ENCODE measurements around the gene DUSP15.

DNA sequence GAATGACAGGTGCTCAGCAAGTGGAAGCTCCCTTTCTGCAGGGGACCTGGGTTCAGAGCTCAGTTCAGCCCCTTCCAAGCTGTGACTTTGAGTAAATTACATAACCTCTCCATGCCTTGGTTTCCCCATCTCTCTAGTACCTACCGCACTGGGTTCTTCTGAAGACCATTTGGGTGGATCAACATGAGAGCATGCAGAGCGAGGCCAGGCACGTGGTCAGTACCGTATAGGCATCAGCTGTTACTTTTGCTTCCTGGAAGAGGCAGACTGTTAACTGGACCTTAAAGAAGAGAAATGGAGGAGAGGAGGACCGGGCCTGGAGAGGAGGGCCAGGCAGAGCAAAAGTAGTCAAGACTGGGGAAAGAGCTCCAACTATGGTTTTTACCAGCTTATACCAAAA is 52.9 kb downstream of the DUSP15 start:
- TF ChIP-seq, protein P1, sequence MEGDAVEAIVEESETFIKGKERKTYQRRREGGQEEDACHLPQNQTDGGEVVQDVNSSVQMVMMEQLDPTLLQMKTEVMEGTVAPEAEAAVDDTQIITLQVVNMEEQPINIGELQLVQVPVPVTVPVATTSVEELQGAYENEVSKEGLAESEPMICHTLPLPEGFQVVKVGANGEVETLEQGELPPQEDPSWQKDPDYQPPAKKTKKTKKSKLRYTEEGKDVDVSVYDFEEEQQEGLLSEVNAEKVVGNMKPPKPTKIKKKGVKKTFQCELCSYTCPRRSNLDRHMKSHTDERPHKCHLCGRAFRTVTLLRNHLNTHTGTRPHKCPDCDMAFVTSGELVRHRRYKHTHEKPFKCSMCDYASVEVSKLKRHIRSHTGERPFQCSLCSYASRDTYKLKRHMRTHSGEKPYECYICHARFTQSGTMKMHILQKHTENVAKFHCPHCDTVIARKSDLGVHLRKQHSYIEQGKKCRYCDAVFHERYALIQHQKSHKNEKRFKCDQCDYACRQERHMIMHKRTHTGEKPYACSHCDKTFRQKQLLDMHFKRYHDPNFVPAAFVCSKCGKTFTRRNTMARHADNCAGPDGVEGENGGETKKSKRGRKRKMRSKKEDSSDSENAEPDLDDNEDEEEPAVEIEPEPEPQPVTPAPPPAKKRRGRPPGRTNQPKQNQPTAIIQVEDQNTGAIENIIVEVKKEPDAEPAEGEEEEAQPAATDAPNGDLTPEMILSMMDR (conservative IDR thresholded peaks at IDR 0.05; ENCODE audit: low read depth, low read length) = no peak
- no peak for TF ChIP-seq EZH2phosphoT487 (IDR thresholded peaks at IDR 0.05; ENCODE audit: borderline replicate concordance, low read length)
- TF ChIP-seq EZH2 (IDR thresholded peaks at IDR 0.05; ENCODE audit: low read length, unreplicated experiment) = no peak
